Activated CD8-positive, alpha-beta memory T cell treated with anti-CD3 and anti-CD28 coated beads for 4 hours (primary cell): ENCODE results near the gene CASD1.

Experiments used
- DNase-seq, 2 donors: peaks; one replicate each; pipeline ENCODE4 v3.0.0-alpha.2; 2020; ENCODE audit warnings: low read depth in 2 of 2

Gene CASD1

GRCh38 chr7:94512735-94513564 lies 3.3 kb downstream of the CASD1 start:
- DNase-seq: no peak

- no peak for DNase-seq
These were observed 3.9 kb downstream of the CASD1 start for GRCh38 chr7:94513565-94513860.

DNA sequence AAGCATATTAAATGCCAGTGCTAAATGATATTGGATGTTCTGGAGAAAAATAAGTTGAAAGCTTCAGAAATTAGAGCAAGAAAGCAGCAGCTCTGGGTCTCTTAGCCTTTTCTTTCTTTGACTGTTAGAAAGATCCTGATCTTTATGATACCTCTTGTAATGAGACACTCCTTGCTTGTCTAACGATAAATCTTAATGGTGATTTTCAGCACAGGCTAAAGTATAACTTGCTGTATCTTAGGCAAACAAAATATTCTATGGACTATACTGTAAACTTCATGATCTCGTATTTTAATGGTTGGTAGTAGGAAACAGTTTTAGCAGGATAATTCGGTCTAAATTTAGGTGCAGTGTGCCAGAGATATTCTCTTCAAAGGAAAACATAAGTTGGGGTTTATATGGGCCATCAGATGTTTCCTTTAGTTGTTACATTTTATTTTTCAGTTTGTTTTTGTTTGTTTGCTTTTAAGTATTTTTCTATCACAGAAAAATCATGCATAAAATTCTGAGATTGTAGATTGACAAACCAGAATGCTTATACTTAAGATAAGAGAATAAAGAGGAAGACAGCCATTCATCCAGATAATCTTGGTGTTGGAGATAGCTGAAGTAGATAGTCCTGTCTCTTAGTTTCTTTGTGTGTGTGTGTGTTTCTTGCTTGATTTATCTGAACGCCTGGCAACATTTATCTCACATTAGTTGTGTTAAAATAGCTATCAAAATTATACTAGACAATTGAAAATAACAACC lies 4.7 kb downstream of the CASD1 start:
- DNase-seq: no peak

DNA sequence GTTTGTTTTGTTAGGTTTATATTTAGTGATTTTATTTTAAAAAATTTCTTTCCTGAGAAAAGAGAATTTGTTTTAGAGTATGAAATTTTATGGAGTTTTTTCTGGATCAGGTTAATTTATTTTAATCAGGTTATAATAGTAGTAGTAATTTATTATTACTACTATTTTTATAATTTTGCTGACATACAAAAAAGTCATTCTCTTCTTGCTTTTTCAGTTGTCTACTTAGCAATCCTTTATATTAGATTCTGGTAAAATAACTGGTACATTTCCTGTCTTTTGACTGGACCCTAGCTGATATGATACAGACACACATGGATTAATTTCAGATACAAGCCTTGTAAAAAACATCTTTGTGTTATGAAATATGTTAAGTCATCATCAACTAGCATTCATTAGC lies 5.3 kb downstream of the CASD1 start:
- no peak for DNase-seq

DNA sequence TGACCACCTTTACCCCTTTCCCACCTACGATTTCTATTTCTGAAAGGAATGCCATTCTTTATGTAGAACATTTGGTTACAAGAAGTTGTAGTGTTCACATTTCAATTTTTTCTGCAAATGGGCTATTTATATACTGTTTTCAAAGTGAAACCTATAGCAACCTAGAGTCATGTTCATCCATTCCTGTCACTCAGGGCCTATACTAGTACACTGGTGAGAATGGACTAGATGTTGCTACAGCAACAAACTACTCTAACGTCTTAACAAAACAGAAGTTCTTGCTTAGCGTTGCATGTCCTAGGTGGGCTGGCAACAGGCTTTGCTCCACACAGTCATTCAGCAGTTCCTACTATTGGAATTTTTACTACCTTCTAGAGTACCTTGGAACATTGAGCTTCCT lies 16.3 kb downstream of the CASD1 start:
- no peak for DNase-seq

DNA sequence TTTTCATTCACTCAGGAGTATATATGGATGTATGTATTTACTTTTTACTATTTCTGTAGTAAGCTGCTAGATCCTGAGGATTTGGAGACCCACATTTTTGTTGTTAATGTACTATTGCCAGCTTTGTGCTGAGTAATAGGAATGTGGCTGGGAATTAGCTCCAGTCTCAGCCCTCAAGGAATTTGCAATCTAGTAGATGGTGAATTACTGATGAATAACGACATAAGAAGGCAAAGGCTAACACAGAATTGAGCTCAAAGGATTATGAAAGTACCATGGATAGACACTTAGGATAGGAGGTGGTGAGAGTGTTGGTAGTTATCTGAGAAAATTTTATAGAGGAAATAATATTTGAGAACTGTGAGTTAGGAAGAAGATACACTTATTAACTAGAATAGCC lies 19.9 kb downstream of the CASD1 start:
- no peak for DNase-seq

GRCh38 chr7:94530109-94530508 lies 20.5 kb downstream of the CASD1 start:
- no peak for DNase-seq

- no peak for DNase-seq
These were observed 23.1 kb downstream of the CASD1 start for GRCh38 chr7:94532676-94533075.

DNA sequence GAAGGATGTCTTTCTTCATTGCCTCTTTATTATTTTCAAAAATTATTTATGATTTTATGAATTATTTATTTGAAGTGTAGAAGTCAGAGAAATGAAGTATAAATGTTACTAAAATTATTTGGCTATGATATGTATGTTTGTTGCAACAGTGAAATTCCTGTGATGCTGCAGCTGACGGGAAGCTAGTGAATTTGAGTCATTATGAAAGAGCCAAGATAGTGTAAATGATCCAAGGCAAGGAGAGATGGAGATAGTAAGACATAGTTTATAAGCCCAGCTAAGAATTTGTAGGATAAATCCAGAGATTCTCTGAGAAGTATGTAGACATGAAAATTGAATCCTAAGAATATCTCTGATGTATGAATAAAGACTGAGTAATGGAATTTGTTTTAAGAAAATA lies 30.8 kb downstream of the CASD1 start:
- DNase-seq: no peak

DNA sequence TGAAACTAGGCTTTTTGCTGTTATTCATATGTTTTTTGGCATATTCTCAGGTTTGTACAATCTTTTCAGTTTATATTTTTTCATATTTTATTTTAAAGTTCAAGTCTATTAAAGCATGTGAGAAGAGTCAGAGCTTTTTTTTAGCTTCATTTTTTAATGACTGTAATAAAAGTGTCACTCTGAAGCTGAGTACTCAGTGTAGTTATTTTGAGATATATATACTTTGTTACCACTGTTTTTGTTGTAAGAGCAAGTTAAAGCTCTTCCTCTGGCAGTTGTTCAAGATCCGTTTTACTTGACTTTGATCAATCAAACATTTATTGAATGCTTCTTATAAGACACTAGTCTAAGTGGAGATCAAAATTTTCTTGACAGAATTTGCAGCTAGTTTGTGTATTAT lies 37.5 kb downstream of the CASD1 start:
- DNase-seq: no peak

DNA sequence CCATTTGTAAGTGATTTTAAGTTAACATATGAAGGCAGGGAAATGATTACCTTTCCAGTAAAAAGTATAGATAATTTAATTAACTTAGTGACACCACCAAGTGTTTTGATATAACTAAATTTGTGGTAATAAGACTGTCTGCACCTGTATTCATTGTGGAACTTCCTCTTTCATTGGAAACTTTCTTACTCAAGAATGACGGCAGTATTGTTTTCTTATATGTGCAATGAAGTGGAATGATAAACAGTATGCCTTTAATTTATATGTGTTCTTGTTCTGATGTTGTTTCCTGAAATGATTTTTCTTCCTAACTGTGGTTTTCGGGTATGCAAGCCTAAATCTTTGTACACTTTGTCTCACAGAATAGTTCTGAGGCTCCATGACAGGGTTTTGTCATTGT lies 46.4 kb downstream of the CASD1 start:
- DNase-seq: no peak

- DNase-seq: no peak
These were observed 47.6 kb downstream of the CASD1 start for GRCh38 chr7:94557215-94557614.

DNA sequence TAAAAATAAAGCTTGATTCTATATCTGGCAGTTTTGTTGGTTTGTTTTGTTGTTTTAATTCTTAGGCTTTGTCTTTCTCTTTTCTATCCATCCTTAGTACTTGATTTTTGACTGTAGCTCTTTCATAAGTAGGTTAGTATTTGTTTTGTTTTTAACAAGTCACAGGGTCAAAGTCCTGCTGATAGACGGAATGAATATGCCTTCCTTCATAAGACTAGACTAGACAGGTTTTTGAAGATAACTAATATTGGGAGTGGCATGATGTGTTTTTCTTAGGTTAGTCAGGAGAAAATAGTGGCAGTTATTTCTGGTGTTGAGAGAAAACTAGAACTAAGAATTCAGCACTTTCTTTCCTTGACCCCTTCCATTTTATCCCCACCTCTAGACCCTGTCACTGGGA lies 50.4 kb downstream of the CASD1 start:
- no peak for DNase-seq

GRCh38 chr7:94561841-94562514 lies 52.4 kb downstream of the CASD1 start:
- DNase-seq: no peak

DNA sequence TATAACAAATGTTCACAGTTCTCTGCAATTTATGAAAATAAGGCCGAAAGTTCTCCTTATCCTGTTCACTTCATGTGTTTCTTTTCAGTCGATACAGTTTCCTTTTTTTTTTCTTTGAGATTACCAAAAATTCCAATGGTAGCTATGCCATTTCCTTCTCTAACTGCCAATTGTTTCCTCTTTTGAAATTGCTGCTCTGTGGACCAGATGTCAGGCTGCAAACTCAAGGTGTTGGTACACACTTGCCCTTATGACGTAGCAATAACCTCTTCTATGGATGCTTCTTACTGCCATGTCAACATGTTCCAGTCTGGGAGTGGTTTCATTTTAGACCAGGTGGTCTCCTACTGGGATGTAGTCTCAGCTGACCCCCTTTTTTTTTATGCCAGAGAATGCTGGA lies 52.9 kb downstream of the CASD1 start:
- DNase-seq: no peak

GRCh38 chr7:94565247-94565894 lies 55.8 kb downstream of the CASD1 start:
- DNase-seq: no peak

GRCh38 chr7:94567396-94567795 lies 57.8 kb downstream of the CASD1 start:
- no peak for DNase-seq

DNA sequence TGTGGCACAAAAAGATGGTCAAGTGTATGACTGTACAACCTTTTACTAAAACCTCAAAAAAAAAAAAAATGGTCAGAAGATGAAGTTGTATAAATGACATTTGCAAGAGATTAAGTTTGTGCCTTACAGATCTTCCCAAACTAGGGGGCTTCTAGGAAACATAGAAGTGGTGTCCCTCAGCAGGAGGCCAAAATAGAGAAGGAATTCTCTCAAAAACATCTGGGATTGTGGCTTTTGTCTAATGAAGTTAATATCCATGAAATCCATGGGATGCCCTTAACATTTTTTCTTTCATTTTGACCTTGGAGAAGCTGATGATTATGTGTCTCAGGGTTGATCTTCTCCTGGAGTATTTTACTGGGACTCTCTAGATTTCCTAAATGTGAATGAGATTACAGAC lies 62.2 kb downstream of the CASD1 start:
- DNase-seq: no peak

GRCh38 chr7:94575646-94576045 lies 66.0 kb downstream of the CASD1 start:
- no peak for DNase-seq

- no peak for DNase-seq
These were observed 66.7 kb downstream of the CASD1 start for GRCh38 chr7:94576316-94576715.

GRCh38 chr7:94577357-94577756 lies 67.7 kb downstream of the CASD1 start:
- no peak for DNase-seq

- no peak for DNase-seq
These were observed 69.0 kb downstream of the CASD1 start for GRCh38 chr7:94578614-94579013.
